ENCODE data around the gene FOXK2. TPM values are rescaled to one million over a fixed set of nuclear protein-coding genes. Genes with fewer than 3 reads are reported as not detected.

Gene FOXK2
- total RNA-seq, 3 donors from 2014 or later (not counting 1 experiment from before 2014, with no cell fraction given) = 42.5 to 50.0 (median 46.4) TPM

DNA sequence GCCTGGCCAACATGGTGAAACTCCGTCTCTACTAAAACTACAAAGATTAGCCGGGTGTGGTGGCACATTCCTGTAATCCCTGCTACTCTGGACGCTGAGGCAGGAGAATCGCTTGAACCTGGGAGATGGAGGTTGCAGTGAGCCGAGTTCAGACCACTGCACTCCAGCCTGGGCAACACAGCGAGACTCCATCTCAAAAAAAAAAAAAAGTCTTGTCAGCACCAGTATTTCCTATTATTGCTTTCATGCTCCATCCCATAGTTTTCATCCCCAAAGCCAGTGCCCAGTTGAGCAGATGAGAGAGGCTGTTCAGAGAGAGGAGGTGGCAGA, 70.3 kb downstream of the FOXK2 start:
- H3K36me3 ChIP-seq (ENCODE audit: control insufficient read depth, insufficient read depth, low read length) = peaks cover 19% of the 10 kb centered on the region
- no peak overlapping the region for H3K27ac ChIP-seq (ENCODE audit: low read length)
- Mint-ChIP-seq H3K27me3 (ENCODE audit: low read depth in 2 of 2) (no peaks in the 10 kb centered on the region), H3K9me3 (no peaks in the 10 kb centered on the region), H3K4me3 (no peak overlapping the region), H3K36me3 (peaks cover 7% of the 10 kb centered on the region), H3K4me1 (peaks cover 30 to 31% of the 10 kb centered on the region in 2 donors), H3K27ac (peak overlapping the region; percentile 97 to 98)
- intact Hi-C loops (cut with micrococcal nuclease) = no loop called here
- H3K4me1 ChIP-seq (ENCODE audit: control insufficient read depth, insufficient read depth, low read length) = peaks cover 36% of the 10 kb centered on the region
- H3K9me3 ChIP-seq (ENCODE audit: control insufficient read depth, insufficient read depth, low read length) = no peaks in the 10 kb centered on the region
- DNase-seq = no peak
- TF ChIP-seq, protein P1, sequence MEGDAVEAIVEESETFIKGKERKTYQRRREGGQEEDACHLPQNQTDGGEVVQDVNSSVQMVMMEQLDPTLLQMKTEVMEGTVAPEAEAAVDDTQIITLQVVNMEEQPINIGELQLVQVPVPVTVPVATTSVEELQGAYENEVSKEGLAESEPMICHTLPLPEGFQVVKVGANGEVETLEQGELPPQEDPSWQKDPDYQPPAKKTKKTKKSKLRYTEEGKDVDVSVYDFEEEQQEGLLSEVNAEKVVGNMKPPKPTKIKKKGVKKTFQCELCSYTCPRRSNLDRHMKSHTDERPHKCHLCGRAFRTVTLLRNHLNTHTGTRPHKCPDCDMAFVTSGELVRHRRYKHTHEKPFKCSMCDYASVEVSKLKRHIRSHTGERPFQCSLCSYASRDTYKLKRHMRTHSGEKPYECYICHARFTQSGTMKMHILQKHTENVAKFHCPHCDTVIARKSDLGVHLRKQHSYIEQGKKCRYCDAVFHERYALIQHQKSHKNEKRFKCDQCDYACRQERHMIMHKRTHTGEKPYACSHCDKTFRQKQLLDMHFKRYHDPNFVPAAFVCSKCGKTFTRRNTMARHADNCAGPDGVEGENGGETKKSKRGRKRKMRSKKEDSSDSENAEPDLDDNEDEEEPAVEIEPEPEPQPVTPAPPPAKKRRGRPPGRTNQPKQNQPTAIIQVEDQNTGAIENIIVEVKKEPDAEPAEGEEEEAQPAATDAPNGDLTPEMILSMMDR (IDR thresholded peaks at IDR 0.05) = no peak
- H3K4me3 ChIP-seq (ENCODE audit: low read length) = no peak overlapping the region
- no peak for ATAC-seq
- 100% methylated on average over 6 of the region's 6 CpGs for WGBS (ENCODE audit: insufficient coverage)
- no peaks in the 10 kb centered on the region for H3K27me3 ChIP-seq (ENCODE audit: control insufficient read depth, insufficient read depth, low read length)

DNA sequence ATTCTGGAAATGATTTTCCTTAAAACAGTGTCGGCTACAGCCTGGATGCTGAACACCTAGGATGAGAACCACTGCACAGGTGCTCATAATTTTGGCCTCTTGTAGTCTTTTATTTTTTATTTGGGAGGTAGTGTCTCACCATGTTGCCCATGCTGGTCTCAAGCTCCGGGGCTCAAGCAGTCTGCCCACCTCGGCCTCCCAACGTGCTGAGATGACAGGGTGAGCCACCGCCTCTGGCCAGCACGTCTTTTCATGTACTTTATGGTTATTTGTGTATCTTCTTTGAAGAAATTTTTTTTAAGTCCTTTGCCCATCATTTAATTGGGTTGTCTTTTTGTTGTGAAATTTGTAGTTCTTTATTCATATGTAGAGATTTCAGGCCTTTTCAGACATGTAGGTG, 70.7 kb downstream of the FOXK2 start:
- peaks cover 33 to 35% of the 10 kb centered on the region in 2 donors for H3K4me1 Mint-ChIP-seq
- no peaks in the 10 kb centered on the region for H3K27me3 Mint-ChIP-seq (ENCODE audit: low read depth in 2 of 2)
- H3K4me3 Mint-ChIP-seq = no peak overlapping the region
- DNase-seq (no peak), ATAC-seq (no peak)
- 89% methylated on average over 4 of the region's 6 CpGs for WGBS (ENCODE audit: insufficient coverage)
- intact Hi-C loops (cut with micrococcal nuclease) = no loop called here
- Histone ChIP-seq H3K9me3 (ENCODE audit: control insufficient read depth, insufficient read depth, low read length) (no peaks in the 10 kb centered on the region), H3K27ac (ENCODE audit: low read length) (no peak overlapping the region), H3K36me3 (ENCODE audit: control insufficient read depth, insufficient read depth, low read length) (peaks cover 16% of the 10 kb centered on the region), H3K27me3 (ENCODE audit: control insufficient read depth, insufficient read depth, low read length) (no peaks in the 10 kb centered on the region), H3K4me1 (ENCODE audit: control insufficient read depth, insufficient read depth, low read length) (peaks cover 40% of the 10 kb centered on the region), H3K4me3 (ENCODE audit: low read length) (no peak overlapping the region)
- peak overlapping the region; percentile 97 to 98 for H3K27ac Mint-ChIP-seq
- H3K36me3 Mint-ChIP-seq = peaks cover 7% of the 10 kb centered on the region
- H3K9me3 Mint-ChIP-seq = no peaks in the 10 kb centered on the region
- TF ChIP-seq, protein P1 (IDR thresholded peaks at IDR 0.05) = no peak

DNA sequence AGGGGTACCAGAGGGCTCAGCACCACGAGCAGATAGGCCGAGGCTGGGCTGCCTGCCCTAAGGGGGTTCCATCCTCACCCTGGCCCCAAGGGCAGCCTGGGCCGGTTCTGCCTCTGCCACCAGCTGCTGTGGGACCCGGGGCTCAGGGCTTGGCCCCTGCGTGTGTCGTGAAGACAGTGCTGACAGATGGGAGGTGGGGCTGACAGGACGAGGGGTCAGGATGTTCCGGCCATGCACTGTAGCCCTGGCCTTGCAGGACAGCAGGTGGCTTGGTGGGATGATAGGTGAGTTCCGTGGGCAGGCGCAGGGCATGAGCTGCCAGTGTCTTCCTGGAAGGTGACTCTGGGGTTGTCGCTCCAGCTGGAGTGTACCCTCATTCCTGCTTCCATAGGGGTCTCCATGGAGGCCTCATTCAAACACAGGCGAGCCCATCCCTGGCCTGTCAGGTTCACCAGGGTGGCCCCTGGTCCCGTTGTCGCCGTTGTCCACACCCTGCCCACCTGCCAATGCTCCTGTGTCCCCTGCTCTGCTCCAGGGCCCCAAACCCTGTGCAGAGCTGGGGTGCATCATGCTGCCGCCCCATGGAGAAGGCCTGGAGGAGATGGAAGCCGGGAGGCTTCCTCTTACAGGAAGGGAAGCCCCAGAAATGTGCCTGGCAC, 71.5 kb downstream of the FOXK2 start:
- peak overlapping the region; percentile 86 for H3K27ac ChIP-seq (ENCODE audit: low read length)
- no peaks in the 10 kb centered on the region for H3K27me3 ChIP-seq (ENCODE audit: control insufficient read depth, insufficient read depth, low read length)
- 75% methylated on average over 17 of the region's 17 CpGs for WGBS (ENCODE audit: insufficient coverage)
- intact Hi-C loops (cut with micrococcal nuclease) = no loop called here
- H3K4me1 ChIP-seq (ENCODE audit: control insufficient read depth, insufficient read depth, low read length) = peaks cover 48% of the 10 kb centered on the region
- Mint-ChIP-seq H3K4me3 (no peak overlapping the region), H3K27me3 (ENCODE audit: low read depth in 2 of 2) (no peaks in the 10 kb centered on the region), H3K27ac (peak overlapping the region; percentile 97 to 98), H3K4me1 (peaks cover 33 to 41% of the 10 kb centered on the region in 2 donors), H3K36me3 (peaks cover 7% of the 10 kb centered on the region), H3K9me3 (no peaks in the 10 kb centered on the region)
- H3K36me3 ChIP-seq (ENCODE audit: control insufficient read depth, insufficient read depth, low read length) = peaks cover 11% of the 10 kb centered on the region
- no peak for DNase-seq
- H3K9me3 ChIP-seq (ENCODE audit: control insufficient read depth, insufficient read depth, low read length) = no peaks in the 10 kb centered on the region
- no peak overlapping the region for H3K4me3 ChIP-seq (ENCODE audit: low read length)
- TF ChIP-seq, protein P1 (IDR thresholded peaks at IDR 0.05) = no peak
- ATAC-seq = no peak

Measured in natural killer cell (primary cell).